AG09309 (cell line): ENCODE results near the gene CCIN.

ENCODE experiments used
- DNase-seq: peaks from one replicate; pipeline ENCODE4 v3.0.0-alpha.2; 2010; ENCODE audit warnings: low read depth
- H3K4me3 ChIP-seq: 2 replicates; pipeline ENCODE4 v1.5.1; 2011; ENCODE audit warnings: mild to moderate bottlenecking, low read depth, low read length, moderate library complexity; ENCODE audit not compliant: control insufficient read depth
- TF ChIP-seq, protein P1 (sequence below): IDR thresholded peaks from 2 replicates; pipeline ENCODE4 v1.5.1; 2011; ENCODE audit warnings: mild to moderate bottlenecking, low read depth, low read length, inconsistent platforms; ENCODE audit not compliant: insufficient read depth, control insufficient read depth; ENCODE audit errors: missing control alignments

CCIN gene

DNA sequence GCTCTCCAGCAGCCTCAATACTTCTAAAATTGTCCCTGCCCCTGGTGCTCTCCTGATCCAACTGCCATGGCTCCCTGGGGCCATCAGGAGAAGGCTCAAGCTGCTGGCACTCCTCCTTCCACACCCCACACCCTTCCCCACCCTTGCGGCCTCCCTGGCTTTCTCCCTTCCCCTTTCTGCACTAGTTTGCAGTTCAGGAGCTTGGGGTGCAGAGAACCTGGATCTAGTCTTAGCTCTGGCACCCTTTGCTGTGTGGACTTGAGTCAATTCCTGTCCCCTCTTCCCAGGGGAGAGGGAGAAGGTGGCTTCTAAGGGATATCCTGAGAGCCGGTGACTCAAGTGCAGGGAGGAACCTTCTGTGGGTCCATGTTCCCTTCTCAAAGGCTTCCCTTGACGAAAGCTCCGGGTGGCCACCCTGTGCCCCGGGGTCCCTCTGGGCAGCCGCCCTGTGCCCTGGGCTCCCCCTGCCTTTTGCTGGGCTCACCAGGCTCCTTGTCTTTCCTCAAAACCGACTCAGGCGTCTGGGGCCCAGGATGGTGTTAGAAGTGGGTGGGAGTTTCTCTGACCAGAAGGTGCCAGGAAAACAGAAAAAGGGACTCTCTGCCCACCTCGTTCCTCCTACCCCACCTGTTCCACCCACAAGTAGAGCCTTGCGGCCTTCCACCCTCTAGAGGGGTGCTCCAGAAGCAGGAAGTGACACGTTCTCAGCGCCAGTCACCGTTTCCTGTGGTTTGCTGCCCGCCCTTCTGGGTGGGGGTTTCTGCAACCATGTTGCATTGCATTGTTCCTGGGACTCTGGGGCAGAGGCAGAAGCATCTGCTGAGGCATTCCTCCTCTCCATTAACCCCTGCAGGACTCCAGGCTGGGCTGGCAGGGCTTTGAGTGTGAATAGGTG, 17.6 kb upstream of the CCIN start:
- no peak for DNase-seq
- TF ChIP-seq, protein P1, sequence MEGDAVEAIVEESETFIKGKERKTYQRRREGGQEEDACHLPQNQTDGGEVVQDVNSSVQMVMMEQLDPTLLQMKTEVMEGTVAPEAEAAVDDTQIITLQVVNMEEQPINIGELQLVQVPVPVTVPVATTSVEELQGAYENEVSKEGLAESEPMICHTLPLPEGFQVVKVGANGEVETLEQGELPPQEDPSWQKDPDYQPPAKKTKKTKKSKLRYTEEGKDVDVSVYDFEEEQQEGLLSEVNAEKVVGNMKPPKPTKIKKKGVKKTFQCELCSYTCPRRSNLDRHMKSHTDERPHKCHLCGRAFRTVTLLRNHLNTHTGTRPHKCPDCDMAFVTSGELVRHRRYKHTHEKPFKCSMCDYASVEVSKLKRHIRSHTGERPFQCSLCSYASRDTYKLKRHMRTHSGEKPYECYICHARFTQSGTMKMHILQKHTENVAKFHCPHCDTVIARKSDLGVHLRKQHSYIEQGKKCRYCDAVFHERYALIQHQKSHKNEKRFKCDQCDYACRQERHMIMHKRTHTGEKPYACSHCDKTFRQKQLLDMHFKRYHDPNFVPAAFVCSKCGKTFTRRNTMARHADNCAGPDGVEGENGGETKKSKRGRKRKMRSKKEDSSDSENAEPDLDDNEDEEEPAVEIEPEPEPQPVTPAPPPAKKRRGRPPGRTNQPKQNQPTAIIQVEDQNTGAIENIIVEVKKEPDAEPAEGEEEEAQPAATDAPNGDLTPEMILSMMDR, result no peak
- no peak overlapping the region for H3K4me3 ChIP-seq

DNA sequence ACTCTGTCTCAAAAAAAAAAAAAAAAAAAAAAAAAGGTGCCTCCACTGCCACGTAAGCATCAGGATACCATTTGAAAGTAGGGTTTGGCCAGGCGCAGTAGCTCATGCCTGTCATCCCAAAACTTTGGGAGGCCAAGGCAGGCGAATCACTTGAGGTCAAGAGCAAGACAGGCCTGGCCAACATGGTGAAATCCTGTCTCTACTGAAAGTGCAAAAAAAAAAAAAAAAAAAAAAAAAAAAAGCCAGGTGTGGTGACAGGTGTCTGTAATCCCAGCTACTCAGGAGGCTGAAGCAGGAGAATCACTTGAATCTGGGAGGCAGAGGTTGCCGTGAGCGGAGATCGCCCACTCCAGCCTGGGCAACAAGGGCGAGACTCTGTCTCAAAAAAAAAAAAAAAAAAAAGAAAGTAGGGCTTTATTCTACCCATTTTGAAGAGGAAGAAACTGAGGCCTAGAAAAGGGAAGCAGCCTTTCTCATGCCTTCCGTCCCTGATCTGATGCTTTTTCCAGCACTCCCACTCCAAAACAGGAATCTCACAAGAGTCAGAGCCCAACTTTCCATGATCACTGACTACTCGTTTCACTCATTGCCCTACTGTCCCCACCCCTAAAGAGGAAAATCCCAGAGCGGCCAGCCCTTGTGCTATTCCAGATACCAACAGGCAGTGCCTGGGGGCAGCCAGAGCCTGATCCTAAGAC, 16.3 kb upstream of the CCIN start:
- H3K4me3 ChIP-seq, result no peak overlapping the region
- TF ChIP-seq, protein P1, result no peak
- DNase-seq, result no peak

DNA sequence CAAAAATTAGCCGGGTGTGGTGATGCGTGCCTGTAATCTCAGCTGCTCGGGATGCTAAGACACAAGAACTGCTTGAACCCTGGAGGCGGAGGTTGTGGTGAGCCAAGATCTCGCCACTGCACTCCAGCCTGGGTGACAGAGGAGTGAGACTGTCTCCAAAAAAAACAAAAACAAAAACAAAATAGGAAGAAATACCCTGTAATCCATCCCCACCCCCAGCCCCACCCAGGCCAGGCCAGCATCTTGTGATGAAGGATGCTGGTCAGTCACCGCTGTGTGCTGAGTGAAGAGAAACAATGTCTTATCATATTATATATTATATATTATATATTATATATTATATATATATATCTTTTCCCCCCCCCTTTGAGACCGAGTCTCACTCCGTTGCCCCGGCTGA, 15.4 kb upstream of the CCIN start:
- TF ChIP-seq, protein P1, result no peak
- DNase-seq, result no peak
- H3K4me3 ChIP-seq, result no peak overlapping the region

DNA sequence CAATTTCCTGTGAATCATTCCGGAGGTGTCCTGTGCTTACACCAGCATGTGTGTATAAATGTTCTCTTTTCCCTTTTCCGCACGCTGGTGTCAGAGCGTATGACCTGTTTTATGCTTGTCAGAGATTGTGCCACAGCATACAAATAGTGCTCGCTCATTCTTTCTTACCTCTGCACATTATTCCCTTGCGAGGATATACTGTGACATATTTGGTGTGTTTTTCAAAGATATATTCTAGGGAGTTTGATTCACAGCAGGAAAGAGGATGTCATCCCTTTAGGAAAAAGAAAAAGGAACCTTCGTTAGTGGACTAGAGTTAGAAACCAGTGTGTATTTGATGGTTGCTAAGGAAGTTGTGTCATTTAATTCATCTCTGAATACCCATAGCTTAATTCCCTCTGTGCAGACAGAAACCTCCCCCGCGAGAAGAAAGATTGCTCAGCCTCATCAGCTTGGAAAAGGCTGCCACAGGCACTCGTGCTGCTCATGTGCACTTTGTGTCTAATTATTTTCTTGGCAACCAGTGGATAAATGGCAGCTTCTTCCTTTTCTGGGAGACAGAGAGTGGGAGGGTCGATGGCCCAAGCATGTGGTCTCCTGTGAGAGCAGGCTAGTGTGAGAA, 14.7 kb upstream of the CCIN start:
- TF ChIP-seq, protein P1, result no peak
- no peak for DNase-seq
- no peak overlapping the region for H3K4me3 ChIP-seq

DNA sequence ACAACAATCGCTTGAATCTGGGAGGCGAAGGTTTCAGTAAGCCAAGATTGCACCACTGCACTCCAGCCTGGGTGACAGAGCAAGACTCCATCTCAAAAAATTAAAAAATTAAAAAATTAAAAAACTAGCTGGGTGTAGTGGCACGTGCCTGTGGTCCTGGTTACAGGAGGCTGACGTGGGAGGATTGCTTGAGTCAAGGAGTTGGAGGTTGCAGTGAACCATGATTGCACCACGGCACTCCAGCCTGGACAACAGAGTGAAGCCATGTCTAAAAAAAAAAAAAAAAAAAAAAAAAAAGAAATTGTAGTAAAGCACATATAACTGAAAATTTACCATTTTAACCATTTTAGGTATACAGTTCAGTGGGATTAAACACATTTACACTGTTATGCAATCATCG, 13.1 kb upstream of the CCIN start:
- H3K4me3 ChIP-seq, result no peak overlapping the region
- TF ChIP-seq, protein P1, result no peak
- no peak for DNase-seq

DNA sequence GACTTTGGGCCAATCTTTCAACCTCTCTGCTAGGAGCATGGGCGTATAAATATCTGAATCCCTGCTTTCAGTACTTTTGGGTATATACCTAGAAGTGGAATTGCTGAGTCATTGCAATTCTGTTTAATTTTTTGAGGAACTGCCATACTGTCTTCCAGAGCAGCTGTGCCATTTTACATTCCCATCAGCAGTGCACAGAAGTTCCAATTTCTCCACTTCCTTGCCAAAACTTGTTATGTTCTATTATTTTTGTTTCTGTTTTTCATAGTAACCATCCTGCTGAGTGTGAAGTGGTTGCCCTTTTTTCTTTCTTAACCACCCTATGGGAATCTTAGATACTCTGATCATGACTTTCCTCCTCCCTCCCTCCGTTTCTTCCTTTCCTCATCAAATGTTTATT, 11.1 kb upstream of the CCIN start:
- TF ChIP-seq, protein P1, result no peak
- no peak for DNase-seq
- H3K4me3 ChIP-seq, result no peak overlapping the region
